Left renal cortex interstitium (tissue), 4 donors: ENCODE data around the gene SMIM3. TPM values are rescaled to one million over a fixed set of nuclear protein-coding genes. Genes with fewer than 3 reads are reported as not detected.
"Not testable (repeated sequence)": the region's sequence is repeated elsewhere in the genome, so short reads cannot be mapped to it uniquely, and the experiment has no call there.

Experiments used
- DNase-seq, 4 donors: peaks; one replicate each; pipeline ENCODE4 v3.0.0-alpha.2; 2013; ENCODE audit warnings: low read depth in 4 of 4, low spot score in 2 of 4, missing footprints in 1 of 4
- polyA plus RNA-seq, 4 donors: library from polyadenylated mRNA; unstranded; fragments of 120-200 nt; gene quantifications; one replicate each; pipeline ENCODE4 v1.2.1, GENCODE V29; 2013; ENCODE audit not compliant: insufficient read length in 4 of 4

Gene SMIM3
- polyA plus RNA-seq, 4 donors = 19.2 to 26.3 (median 23.5) TPM

DNA sequence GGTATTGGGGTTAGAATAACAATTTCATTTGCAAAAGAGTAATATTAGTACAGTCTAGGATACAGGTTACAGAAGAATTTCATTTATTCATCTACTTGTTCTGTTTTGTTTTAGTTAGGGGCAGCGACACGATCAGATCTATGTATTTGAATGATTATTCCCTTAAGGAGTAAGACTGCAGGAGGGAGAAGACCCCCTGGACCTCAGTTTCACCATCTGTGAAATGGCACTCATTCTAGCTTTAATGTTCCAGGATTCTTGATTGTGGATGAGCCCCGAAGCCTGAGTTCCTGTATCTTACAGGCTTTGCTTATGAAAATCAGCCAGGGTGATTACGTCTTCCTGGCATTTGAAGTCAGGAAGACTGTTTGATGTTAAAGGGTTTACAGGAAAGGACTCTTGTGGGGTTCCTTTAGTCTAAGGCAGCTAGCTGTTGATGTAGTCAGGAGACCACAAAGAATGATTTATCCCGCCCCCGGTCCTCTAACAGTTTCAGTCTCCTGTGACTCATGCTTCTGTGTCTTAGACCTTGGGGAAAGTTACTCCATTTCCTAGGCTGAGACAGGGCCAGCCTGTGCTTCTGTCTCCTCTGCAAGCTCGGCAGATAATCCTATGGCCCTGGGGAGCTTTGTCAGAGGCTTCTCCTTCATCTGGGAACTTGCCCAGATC is 11.5 kb downstream of the SMIM3 start:
- DNase-seq = no peak

DNA sequence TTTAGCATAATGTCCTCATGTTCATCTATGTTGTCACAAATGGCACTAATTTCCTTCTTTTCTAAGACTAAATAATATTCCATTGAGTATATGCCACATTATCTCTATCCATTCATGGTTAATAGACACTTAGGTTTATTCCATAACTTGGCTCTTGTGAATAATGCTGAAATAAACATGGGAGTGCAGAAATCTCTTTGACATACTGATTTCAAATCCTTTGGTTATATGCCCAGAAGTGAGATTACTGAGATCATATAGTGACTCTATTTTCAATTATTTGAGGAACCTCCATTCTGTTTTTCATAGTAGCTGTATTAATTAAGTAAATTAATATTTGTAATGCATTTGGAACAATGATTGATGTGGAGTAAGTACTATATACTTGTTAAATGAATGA is 13.0 kb downstream of the SMIM3 start:
- no peak for DNase-seq

DNA sequence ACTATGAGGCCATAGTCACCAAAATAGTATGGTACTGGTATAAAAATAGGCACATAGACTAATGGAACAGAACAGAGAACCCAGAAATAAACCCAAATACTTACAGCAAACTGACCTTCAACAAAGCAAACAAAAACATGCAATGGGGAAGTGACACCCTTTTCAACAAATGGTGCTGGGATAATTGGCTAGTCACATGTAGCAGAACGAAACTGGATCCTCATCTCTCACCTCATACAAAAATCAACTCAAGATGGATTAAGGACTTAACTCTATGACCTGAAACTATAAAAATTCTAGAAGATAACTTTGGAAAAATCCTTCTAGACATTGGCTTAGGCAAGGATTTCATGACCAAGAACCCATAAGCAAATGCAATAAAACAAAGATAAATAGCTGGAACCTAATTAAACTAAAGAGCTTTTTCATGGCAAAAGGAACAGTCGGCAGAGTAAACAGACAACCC is 14.9 kb downstream of the SMIM3 start:
- DNase-seq = not testable (repeated sequence)

DNA sequence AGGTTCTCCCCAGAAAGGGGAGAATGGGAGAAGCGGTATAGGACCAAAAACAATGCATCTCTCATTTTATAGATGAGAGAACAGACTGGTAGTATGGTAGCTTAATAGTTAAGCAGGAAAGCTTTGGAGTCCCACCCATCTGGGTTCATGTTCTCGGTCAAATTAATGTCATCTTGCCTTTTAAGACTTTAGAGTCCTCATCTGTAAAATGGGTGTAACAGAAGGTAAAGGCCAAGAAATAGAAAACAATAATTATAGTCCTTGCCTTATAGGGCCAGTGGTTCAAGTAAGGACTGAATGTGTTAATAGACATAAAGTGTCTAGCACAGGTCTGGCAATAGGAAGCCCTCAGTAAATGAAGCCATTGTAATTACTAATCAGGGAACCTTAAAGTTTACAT is 16.4 kb downstream of the SMIM3 start:
- no peak for DNase-seq

DNA sequence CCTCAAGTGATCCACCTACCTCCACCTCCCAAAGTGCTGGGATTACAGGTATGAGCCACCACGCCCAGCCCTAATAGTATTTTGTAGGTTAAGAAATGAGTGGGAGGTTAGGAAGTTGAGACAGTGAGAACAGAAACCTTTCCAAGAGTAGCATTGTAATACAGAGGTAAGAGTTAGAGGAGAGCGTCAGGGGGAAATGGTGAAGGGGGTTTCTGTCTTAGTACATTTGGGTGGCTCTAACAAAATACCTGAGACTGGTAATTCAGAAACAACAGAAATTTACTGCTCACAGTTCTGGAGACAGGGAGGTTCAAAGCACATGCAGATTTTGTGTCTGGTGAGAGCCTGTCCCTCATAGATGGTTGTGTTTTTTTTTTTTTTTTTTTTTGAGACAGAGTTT is 18.8 kb downstream of the SMIM3 start:
- no peak for DNase-seq

DNA sequence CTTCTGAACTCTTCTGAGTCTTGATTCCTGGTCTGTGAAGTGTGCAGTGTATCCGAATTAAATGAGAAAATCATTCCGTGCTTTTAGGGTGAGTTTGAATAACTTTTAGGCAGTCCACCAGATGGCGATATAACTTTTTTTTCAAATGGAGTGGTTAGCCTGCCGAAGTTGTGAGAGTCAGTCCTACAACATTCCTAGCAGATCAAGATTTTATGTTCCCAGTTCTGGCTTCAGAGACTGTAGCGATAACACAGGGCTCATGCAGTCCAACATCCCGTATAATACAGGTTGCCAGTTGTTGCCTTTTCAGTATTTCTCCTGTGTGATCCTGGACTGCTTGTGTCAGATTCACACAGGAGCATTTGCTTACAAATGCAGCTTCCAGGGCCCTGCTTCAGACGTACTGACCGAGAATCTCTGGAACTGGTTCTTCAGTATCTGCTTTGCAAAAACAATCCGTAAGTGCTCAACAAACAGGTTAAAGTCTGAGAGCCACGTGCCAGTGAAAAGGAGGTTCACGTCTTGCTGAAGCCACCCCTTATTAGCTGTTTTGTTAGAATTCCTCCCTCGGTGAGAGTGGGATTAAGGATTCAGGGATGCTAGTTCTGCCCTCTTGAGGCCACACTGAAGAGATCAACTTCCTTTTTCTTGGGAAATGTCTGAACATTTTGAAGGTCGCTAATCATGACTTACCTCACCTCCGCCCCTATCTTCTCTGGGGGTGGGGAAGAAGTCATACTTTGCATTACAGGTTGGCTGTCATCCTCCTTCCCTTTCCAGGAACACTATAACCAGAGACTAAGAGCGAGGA is 22.8 kb downstream of the SMIM3 start:
- peak in 2 of 4 donors; percentile 81 to 84 for DNase-seq

DNA sequence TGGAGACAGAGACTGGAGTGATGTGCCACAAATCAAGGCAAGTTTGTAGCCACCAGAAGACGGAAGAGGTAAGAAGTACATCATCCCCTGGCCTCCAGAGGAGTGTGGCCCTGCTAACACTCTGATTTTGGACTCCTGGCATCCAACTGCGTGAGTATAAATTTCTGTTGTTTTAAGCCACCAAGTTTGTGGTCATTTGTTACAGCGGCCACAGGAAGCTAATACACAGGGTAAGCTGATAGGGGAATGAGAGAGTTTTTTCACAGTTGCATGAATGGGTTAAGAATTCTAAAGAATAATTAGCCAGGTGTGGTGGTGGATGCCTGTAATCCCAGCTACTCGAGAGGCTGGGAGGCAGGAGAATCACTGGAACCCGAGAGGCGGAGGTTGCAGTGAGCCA is 25.8 kb downstream of the SMIM3 start:
- DNase-seq = no peak

DNA sequence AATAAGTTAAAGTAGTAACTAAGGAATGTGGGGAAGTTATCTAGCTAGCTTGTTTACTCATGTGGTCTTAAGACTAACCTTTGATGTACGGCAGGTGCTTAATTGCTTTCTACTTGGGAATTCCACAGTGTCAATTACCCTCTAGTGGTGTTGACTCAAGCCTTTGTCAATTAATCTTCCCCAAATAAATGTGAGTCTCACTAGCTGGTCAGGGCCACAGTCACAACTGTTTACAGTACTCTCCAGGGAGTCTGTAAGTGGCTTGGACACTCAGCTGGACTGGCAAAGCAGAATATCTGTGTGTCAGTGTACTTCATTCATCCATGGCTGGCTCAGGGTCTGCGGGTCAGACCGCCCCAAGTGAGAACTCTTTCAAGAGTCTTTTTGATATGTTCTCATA is 30.8 kb downstream of the SMIM3 start:
- DNase-seq = no peak

DNA sequence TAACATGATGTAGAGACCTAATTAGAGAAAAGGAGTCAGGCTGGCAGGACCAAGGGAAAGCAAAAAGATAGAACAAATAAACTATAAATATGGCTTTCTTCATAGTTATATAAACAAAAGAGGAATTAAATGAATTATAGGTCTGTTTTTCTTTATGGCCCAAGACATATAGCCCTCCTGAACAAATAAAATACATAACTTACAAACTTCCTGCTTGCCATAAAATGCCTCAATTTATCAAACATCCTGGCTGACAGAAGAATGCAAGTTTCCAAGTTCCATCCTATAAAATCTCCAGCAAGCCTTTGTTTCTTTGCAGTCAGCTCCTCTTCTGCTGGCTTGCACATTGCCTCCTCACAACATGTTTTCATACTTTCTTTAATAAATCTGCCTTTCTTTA is 36.5 kb downstream of the SMIM3 start:
- no peak for DNase-seq

DNA sequence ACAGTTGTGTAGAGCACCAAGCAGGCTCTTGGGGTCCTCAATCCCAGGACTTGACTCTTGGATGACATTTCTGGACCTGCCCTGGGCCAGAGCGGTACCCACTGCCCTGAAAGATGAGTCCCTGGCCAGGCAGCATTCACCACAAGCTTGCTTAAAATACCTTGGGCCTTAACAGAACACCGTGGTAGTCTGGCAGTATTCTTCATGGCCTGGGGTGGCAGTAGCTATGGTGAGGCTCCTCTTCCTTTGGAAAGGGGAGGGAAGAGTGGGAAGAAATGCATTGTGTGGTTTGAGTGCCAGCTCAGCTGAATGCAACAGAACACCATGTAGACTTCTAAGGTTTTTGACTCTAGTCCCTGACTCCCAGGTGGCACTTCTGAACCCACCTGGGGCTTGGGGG is 38.4 kb downstream of the SMIM3 start:
- DNase-seq = no peak

DNA sequence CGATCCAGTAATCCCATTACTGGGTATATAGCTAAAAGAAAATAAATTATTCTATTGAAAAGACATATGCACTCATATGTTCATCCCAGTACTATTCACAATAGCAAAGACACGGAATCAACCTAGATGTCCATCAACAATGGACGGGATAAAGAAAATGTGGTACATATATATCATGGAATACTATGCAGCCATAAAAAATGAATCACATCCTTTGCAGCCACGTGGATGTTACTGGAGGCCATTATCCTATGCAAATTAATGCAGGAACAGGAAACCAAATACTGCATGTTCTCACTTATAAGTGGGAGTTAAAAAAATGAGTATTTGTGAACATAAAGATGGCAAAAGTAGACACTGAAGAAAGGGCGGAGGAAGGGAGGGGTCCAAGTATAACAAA is 51.2 kb downstream of the SMIM3 start:
- no peak for DNase-seq

DNA sequence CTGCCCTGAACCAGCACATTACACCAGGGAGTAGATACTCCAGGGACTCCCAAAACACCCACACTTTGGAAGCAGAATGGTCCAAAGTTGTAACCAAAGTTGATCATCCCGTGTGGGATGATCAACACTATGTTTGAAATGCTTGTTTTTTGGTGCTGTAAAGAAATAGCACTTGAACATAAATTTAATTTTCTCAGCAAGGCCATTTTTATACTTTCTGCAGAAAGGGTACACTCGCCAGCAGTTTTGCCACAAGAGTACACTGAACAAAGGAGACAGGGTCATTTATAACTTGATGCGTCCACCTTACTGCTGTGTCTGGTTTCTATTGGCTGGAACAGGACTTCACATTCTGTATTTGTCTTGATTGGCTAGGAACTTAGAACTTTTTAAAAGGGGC is 53.3 kb downstream of the SMIM3 start:
- not testable (repeated sequence) for DNase-seq

DNA sequence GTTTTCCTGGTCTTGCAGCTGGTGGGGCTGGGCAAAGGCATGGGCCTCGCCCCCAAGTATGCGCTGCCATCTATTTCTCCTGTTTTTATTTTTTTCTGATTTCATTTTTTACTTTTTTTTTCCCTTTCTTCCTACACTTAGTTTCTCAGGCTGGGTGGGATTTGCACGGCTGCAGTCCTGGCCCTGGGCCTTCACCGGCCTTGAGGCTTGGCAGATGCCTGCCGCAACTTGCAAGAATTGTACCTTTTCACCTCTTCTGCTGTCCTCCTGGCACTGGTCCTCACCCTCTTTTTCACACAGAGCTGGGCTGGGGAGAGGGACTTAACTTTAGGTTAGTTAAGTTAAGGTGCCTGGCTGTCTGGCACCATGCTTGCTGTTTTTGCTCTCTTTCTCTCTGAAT is 57.5 kb downstream of the SMIM3 start:
- no peak for DNase-seq

DNA sequence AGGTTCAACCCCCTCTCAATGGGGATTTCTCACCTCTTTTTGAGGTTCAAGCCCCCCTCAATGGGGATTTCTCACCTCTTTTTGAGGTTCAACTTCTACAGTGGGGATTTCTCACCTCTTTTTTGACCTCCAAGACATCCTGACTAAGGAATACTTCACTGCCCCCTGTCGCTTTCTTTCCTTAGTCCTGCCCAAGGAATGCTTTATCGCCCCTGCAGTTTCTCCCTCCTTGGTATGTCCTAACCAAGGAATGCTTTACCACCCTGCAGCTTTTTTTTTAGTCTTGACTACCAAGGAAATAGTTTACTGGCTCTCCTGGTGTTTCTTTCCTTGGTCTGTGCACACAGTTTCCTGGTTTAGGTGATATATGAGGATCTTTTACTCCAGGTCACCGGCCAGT is 58.1 kb downstream of the SMIM3 start:
- DNase-seq = no peak

DNA sequence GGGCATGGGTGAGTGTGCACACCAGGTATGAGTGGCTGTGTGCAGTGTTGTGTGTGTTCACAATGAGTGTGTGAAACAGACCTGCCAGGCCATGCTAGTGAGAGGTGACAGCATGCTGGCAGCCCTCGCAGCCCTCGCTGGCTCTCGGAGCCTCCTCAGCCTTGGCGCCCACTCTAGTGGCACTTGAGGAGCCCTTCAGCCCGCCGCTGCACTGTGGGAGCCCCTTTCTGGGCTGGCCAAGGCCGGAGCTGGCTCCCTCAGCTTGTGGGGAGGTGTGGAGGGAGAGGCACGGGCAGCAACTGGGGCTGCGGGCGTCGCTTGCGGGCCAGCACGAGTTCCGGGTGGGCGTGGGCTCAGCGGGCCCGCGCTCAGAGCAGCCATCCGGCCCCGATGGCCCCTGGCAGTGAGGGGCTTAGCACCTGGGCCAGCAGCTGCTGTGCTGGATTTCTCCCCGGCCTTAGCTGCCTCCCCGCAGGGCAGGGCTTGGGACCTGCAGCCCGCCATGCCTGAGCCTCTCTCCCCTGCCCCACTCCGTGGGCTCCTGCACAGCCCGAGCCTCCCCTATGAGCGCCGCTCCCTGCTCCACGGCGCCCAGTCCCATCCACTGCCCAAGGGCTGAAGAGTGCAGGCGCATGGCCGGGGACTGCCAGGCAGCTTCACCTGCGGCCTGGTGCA is 66.8 kb downstream of the SMIM3 start:
- DNase-seq = not testable (repeated sequence)

DNA sequence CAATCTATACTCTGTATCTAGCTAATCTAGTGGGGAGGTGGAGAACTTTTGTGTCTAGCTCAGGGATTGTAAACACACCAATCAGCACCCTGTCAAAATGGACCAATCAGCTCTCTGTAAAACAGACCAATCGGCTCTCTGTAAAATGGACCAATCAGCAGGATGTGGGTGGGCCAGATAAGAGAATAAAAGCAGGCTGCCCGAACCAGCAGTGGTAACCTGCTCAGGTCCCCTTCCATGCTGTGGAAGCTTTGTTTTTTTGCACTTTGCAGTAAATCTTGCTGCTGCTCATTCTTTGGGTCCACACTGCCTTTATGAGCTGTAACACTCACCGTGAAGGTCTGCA is 67.7 kb downstream of the SMIM3 start, which contains the start of gene IRGM:
Gene IRGM, plus strand, starts transcription at position 214 of the 346 bp plus-strand sequence. CDS start 1,603 bp downstream, outside the sequence.
- not testable (repeated sequence) for DNase-seq

Other genes starting within 250 kb of the SMIM3 start
- gene SYNPO, start 138.1 kb upstream of the SMIM3 start, polyA plus RNA-seq = 100 to 1,000 TPM in 3 of 4 donors, 10 to 100 TPM in 1; 88.2 to 115 (median 105) TPM
- 1 to 10 TPM; 4.4 to 7.1 (median 6.3) TPM for gene MYOZ3, start 117.5 kb upstream of the SMIM3 start, polyA plus RNA-seq
- gene RBM22, start 77.7 kb upstream of the SMIM3 start, polyA plus RNA-seq = 10 to 100 TPM; 71.0 to 84.9 (median 80.1) TPM
- 10 to 100 TPM; 50.1 to 75.5 (median 62.1) TPM for gene DCTN4, start 19.7 kb upstream of the SMIM3 start, polyA plus RNA-seq
- gene IRGM, start 67.8 kb downstream of the SMIM3 start, polyA plus RNA-seq = 1 to 10 TPM in 1 of 4 donors, under 1 TPM in 3; 0.46 to 1.5 (median 0.66) TPM
- gene ZNF300, start 126.2 kb downstream of the SMIM3 start, polyA plus RNA-seq = 10 to 100 TPM; 36.9 to 39.1 (median 38.3) TPM
- gene GPX3, start 241.8 kb downstream of the SMIM3 start, polyA plus RNA-seq = 1,000 to 10,000 TPM in 3 of 4 donors, 100 to 1,000 TPM in 1; 929 to 1,533 (median 1,286) TPM